ENCODE data around the gene UBE2S.
A peak's percentile ranks its signal among the peaks of the same experiment; 100 is the strongest.

Gene UBE2S

GRCh38 chr19:55362990-55363716 is 44.4 kb downstream of the UBE2S start, which contains the start of gene GARIN5B:
GARIN5B (minus strand) TSS chr19:55363260; CDS start chr19:55363066, 194 bp downstream.
- DNase-seq (ENCODE audit: low read depth in 3 of 3) = no peak

GRCh38 chr19:55362174-55362989 is 45.2 kb downstream of the UBE2S start:
- DNase-seq (ENCODE audit: low read depth in 3 of 3) = no peak

GRCh38 chr19:55360902-55361301 is 46.7 kb downstream of the UBE2S start:
- DNase-seq (ENCODE audit: low read depth in 3 of 3) = no peak

- no peak for DNase-seq (ENCODE audit: low read depth in 3 of 3)
Observed at GRCh38 chr19:55358943-55359908, 48.4 kb downstream of the UBE2S start.

- no peak for DNase-seq (ENCODE audit: low read depth in 3 of 3)
Observed at GRCh38 chr19:55358493-55358892, 49.1 kb downstream of the UBE2S start.

GRCh38 chr19:55355213-55355821 is 52.3 kb downstream of the UBE2S start:
- no peak for DNase-seq (ENCODE audit: low read depth in 3 of 3)

GRCh38 chr19:55354698-55355212 is 52.8 kb downstream of the UBE2S start, which contains the start of gene COX6B2:
COX6B2 (minus strand) TSS chr19:55354719; CDS start chr19:55354521, 198 bp downstream.
- no peak for DNase-seq (ENCODE audit: low read depth in 3 of 3)

- DNase-seq (ENCODE audit: low read depth in 3 of 3) = peak in 2 of 3 donors; percentile 47 to 51
Observed at GRCh38 chr19:55353803-55354697, 53.5 kb downstream of the UBE2S start.

- no peak for DNase-seq (ENCODE audit: low read depth in 3 of 3)
Observed at GRCh38 chr19:55353356-55353802, 54.2 kb downstream of the UBE2S start.

GRCh38 chr19:55352549-55353145 is 54.9 kb downstream of the UBE2S start:
- no peak for DNase-seq (ENCODE audit: low read depth in 3 of 3)

- no peak for DNase-seq (ENCODE audit: low read depth in 3 of 3)
Observed at GRCh38 chr19:55352040-55352439, 55.5 kb downstream of the UBE2S start.

GRCh38 chr19:55350620-55351315 is 56.8 kb downstream of the UBE2S start:
- DNase-seq (ENCODE audit: low read depth in 3 of 3) = no peak

Measured in stimulated activated CD4-positive, alpha-beta T cell treated with anti-CD3 and anti-CD28 coated beads, TNF-alpha, amount 100 ng/mL, for 48 hours (primary cell).